GF-D8 (cell line): ENCODE results near the gene SLC26A3.

Experiments
- DNase-seq: peaks from one replicate; lab custom pipeline; 2025; lab: John Stamatoyannopoulos, UW

The SLC26A3 gene

GRCh38 chr7:107746006-107746405 lies 57.0 kb downstream of the SLC26A3 start:
- no peak for DNase-seq

- no peak for DNase-seq
Observed at GRCh38 chr7:107744345-107744750, 58.7 kb downstream of the SLC26A3 start.

GRCh38 chr7:107743567-107744344 lies 59.3 kb downstream of the SLC26A3 start, which contains the start of gene CBLL1:
TSS of gene CBLL1 (plus strand) at chr7:107744142. CDS start at chr7:107744164, 22 bp downstream.
- DNase-seq, result peak; percentile 86

GRCh38 chr7:107742678-107743566 lies 60.1 kb downstream of the SLC26A3 start:
- DNase-seq, result peak; percentile 82

- DNase-seq, result no peak
Observed at GRCh38 chr7:107728276-107728675, 74.7 kb downstream of the SLC26A3 start.

- DNase-seq, result no peak
Observed at GRCh38 chr7:107726356-107727130, 76.5 kb downstream of the SLC26A3 start.

- no peak for DNase-seq
Observed at GRCh38 chr7:107725138-107725740, 77.8 kb downstream of the SLC26A3 start.

GRCh38 chr7:107723255-107723654 lies 79.8 kb downstream of the SLC26A3 start:
- no peak for DNase-seq

- DNase-seq, result no peak
Observed at GRCh38 chr7:107721286-107721685, 81.7 kb downstream of the SLC26A3 start.

- no peak for DNase-seq
Observed at GRCh38 chr7:107718456-107719193, 84.4 kb downstream of the SLC26A3 start.

- DNase-seq, result no peak
Observed at GRCh38 chr7:107715531-107715930, 87.5 kb downstream of the SLC26A3 start.
